Naive thymus-derived CD8-positive, alpha-beta T cell (primary cell): ENCODE data around the gene XXYLT1. TPM values are rescaled to one million over a fixed set of nuclear protein-coding genes. Genes with fewer than 3 reads are reported as not detected.

ENCODE experiments used
- ATAC-seq, 2 donors: fragments of 150-1000 bp; cut with Tn5 transposase in 1 of 2; sonication (Bioruptor Pico), chemical (Tn5 transposase) in 1 of 2; 1 replicate in 1 of 2; 2 replicates in 1 of 2; pipeline ENCODE4 v1.10.0; 2021; ENCODE audit warnings: mild to moderate bottlenecking in 2 of 2, moderate library complexity in 2 of 2
- POLR2A ChIA-PET: fragments of 350-600 bp; sonication (Branson Sonifier 250); formaldehyde crosslinking; loops from one replicate; lab custom pipeline; 2021; ENCODE audit warnings: antibody characterized with exemption; lab: Charles Lee
- DNase-seq, 10 donors: peaks; one replicate each; pipeline versions ENCODE4 v3.0.0 to v3.0.0-alpha.2; 2020 to 2022
- H3K27ac Mint-ChIP-seq, 10 donors: one replicate each; pipeline ENCODE4 v1.8.0; 2020 to 2022; ENCODE audit warnings: mild to moderate bottlenecking in 10 of 10, mixed read lengths in 10 of 10, moderate library complexity in 4 of 10, inconsistent platforms in 1 of 10
- H3K27me3 Mint-ChIP-seq, 5 donors: one replicate each; pipeline ENCODE4 v1.8.0; 2021 to 2022; ENCODE audit warnings: mixed read lengths in 5 of 5
- H3K36me3 Mint-ChIP-seq, 3 donors: one replicate each; pipeline ENCODE4 v1.8.0; 2020 to 2022; ENCODE audit warnings: mixed read lengths in 3 of 3, mild to moderate bottlenecking in 2 of 3, inconsistent platforms in 1 of 3
- H3K4me1 Mint-ChIP-seq, 4 donors: one replicate each; pipeline ENCODE4 v1.8.0; 2021 to 2022; ENCODE audit warnings: mixed read lengths in 4 of 4
- H3K4me3 Mint-ChIP-seq, 10 donors: one replicate each; pipeline ENCODE4 v1.8.0; 2020 to 2022; ENCODE audit warnings: mild to moderate bottlenecking in 10 of 10, mixed read lengths in 10 of 10, moderate library complexity in 6 of 10, inconsistent platforms in 1 of 10
- H3K9me3 Mint-ChIP-seq, 9 donors: one replicate each; pipeline ENCODE4 v1.8.0; 2020 to 2022; ENCODE audit warnings: mixed read lengths in 9 of 9, mild to moderate bottlenecking in 3 of 9, inconsistent platforms in 1 of 9, moderate library complexity in 1 of 9
- polyA plus RNA-seq, 3 donors: library from polyadenylated mRNA; unstranded; fragments of 300-500 nt; fragmentation: Illumina TruSeq; gene quantifications; one replicate each; pipeline ENCODE4 v1.2.3, GENCODE V29; 2021
- total RNA-seq, 8 experiments: library from RNA in 2 of 8; stranded (reverse) in 2 of 8; gene quantifications; one replicate each; pipeline ENCODE4 v1.2.3 and lab custom pipeline; 2021 to 2026

XXYLT1 gene
- total and polyA plus RNA-seq, 5 experiments from 2014 or later: 5.4 to 8.3 (median 6.3) TPM

- no peaks in the 10 kb centered on the region for H3K27me3 Mint-ChIP-seq
- H3K9me3 Mint-ChIP-seq: no peaks in the 10 kb centered on the region
- H3K36me3 Mint-ChIP-seq: peaks cover 0 to 19% (median 5%) of the 10 kb centered on the region in 3 donors
- POLR2A ChIA-PET: no interaction called here
- H3K4me3 Mint-ChIP-seq: no peak overlapping the region
- no peak for DNase-seq
- ATAC-seq: no peak
- peak overlapping the region in 1 of 10 donors; percentile 56 for H3K27ac Mint-ChIP-seq
- H3K4me1 Mint-ChIP-seq: peaks cover 27 to 44% (median 31%) of the 10 kb centered on the region in 4 donors
Measured at GRCh38 chr3:195181113-195181498, 89.9 kb downstream of the XXYLT1 start.

- peaks cover 22 to 39% (median 26%) of the 10 kb centered on the region in 4 donors for H3K4me1 Mint-ChIP-seq
- no peaks in the 10 kb centered on the region for H3K27me3 Mint-ChIP-seq
- no peaks in the 10 kb centered on the region for H3K9me3 Mint-ChIP-seq
- ATAC-seq: no peak
- no peak for DNase-seq
- POLR2A ChIA-PET: no interaction called here
- H3K36me3 Mint-ChIP-seq: peaks cover 0 to 18% (median 9%) of the 10 kb centered on the region in 3 donors
- no peak overlapping the region for H3K27ac Mint-ChIP-seq
- H3K4me3 Mint-ChIP-seq: no peak overlapping the region
Measured at GRCh38 chr3:195180490-195181112, 90.4 kb downstream of the XXYLT1 start.

GRCh38 chr3:195179776-195180489, 91.0 kb downstream of the XXYLT1 start:
- H3K4me3 Mint-ChIP-seq: no peak overlapping the region
- POLR2A ChIA-PET: no interaction called here
- peak overlapping the region in 1 of 10 donors; percentile 3 for H3K27ac Mint-ChIP-seq

GRCh38 chr3:195178124-195178910, 92.6 kb downstream of the XXYLT1 start:
- H3K4me3 Mint-ChIP-seq: peak overlapping the region in 1 of 10 donors; percentile 0
- H3K4me1 Mint-ChIP-seq: peaks cover 16 to 31% (median 21%) of the 10 kb centered on the region in 4 donors
- POLR2A ChIA-PET: interaction anchor here (0.6 kb wide), 1 partner anchor 283 kb away, joined by 3 read pairs; no protein-coding TSS in a partner anchor
- H3K27me3 Mint-ChIP-seq: no peaks in the 10 kb centered on the region
- peaks cover 0 to 21% (median 17%) of the 10 kb centered on the region in 3 donors for H3K36me3 Mint-ChIP-seq
- DNase-seq: no peak
- H3K9me3 Mint-ChIP-seq: no peaks in the 10 kb centered on the region
- ATAC-seq: no peak
- H3K27ac Mint-ChIP-seq: peak overlapping the region in 4 of 10 donors; percentile 11 to 63 (median 30)

More at GRCh38 chr3:195179776-195180489, 91.0 kb downstream of the XXYLT1 start:
- ATAC-seq (no peak), DNase-seq (no peak)
- H3K9me3 Mint-ChIP-seq: no peaks in the 10 kb centered on the region
- peaks cover 0 to 24% (median 14%) of the 10 kb centered on the region in 3 donors for H3K36me3 Mint-ChIP-seq
- peaks cover 21 to 35% (median 25%) of the 10 kb centered on the region in 4 donors for H3K4me1 Mint-ChIP-seq
- no peaks in the 10 kb centered on the region for H3K27me3 Mint-ChIP-seq

GRCh38 chr3:195177422-195178123, 93.4 kb downstream of the XXYLT1 start:
- H3K27me3 Mint-ChIP-seq: no peaks in the 10 kb centered on the region
- peaks cover 0 to 17% (median 13%) of the 10 kb centered on the region in 3 donors for H3K36me3 Mint-ChIP-seq
- peaks cover 18 to 28% (median 19%) of the 10 kb centered on the region in 4 donors for H3K4me1 Mint-ChIP-seq
- no peak overlapping the region for H3K27ac Mint-ChIP-seq
- POLR2A ChIA-PET: no interaction called here
- no peak for ATAC-seq
- no peak overlapping the region for H3K4me3 Mint-ChIP-seq
- DNase-seq: no peak
- H3K9me3 Mint-ChIP-seq: no peaks in the 10 kb centered on the region

GRCh38 chr3:195176776-195177175, 94.2 kb downstream of the XXYLT1 start:
- Mint-ChIP-seq H3K27me3 (no peaks in the 10 kb centered on the region), H3K9me3 (no peaks in the 10 kb centered on the region), H3K4me3 (no peak overlapping the region), H3K4me1 (peaks cover 13 to 23% (median 19%) of the 10 kb centered on the region in 4 donors), H3K27ac (no peak overlapping the region), H3K36me3 (peaks cover 0 to 20% (median 13%) of the 10 kb centered on the region in 3 donors)
- no peak for DNase-seq
- POLR2A ChIA-PET: no interaction called here
- ATAC-seq: no peak

- Mint-ChIP-seq H3K36me3 (peaks cover 0 to 20% (median 13%) of the 10 kb centered on the region in 3 donors), H3K27ac (peak overlapping the region in 1 of 10 donors; percentile 40), H3K4me3 (peak overlapping the region in 1 of 10 donors; percentile 24), H3K4me1 (peaks cover 11 to 23% (median 18%) of the 10 kb centered on the region in 4 donors), H3K27me3 (no peaks in the 10 kb centered on the region), H3K9me3 (no peaks in the 10 kb centered on the region)
- POLR2A ChIA-PET: no interaction called here
- no peak for ATAC-seq
- no peak for DNase-seq
Measured at GRCh38 chr3:195175476-195176337, 95.3 kb downstream of the XXYLT1 start.

- POLR2A ChIA-PET: no interaction called here
- Mint-ChIP-seq H3K27ac (peak overlapping the region in 1 of 10 donors; percentile 74), H3K36me3 (peaks cover 0 to 20% (median 13%) of the 10 kb centered on the region in 3 donors), H3K9me3 (no peaks in the 10 kb centered on the region), H3K4me3 (peak overlapping the region in 1 of 10 donors; percentile 48), H3K4me1 (peaks cover 11 to 23% (median 18%) of the 10 kb centered on the region in 4 donors), H3K27me3 (no peaks in the 10 kb centered on the region)
- no peak for ATAC-seq
- no peak for DNase-seq
Measured at GRCh38 chr3:195175076-195175475, 95.9 kb downstream of the XXYLT1 start.

- Mint-ChIP-seq H3K4me1 (peaks cover 8 to 20% (median 16%) of the 10 kb centered on the region in 4 donors), H3K27ac (no peak overlapping the region)
Measured at GRCh38 chr3:195173657-195174056, 97.3 kb downstream of the XXYLT1 start.

GRCh38 chr3:195172896-195173295, 98.1 kb downstream of the XXYLT1 start:
- Mint-ChIP-seq H3K27me3 (no peaks in the 10 kb centered on the region), H3K4me3 (no peak overlapping the region), H3K27ac (no peak overlapping the region), H3K9me3 (no peaks in the 10 kb centered on the region), H3K36me3 (peaks cover 0 to 12% (median 10%) of the 10 kb centered on the region in 3 donors), H3K4me1 (peaks cover under 1 to 13% (median 10%) of the 10 kb centered on the region in 4 donors)
- POLR2A ChIA-PET: no interaction called here
- no peak for DNase-seq
- ATAC-seq: no peak

More at GRCh38 chr3:195173657-195174056, 97.3 kb downstream of the XXYLT1 start:
- Mint-ChIP-seq H3K4me3 (no peak overlapping the region), H3K9me3 (no peaks in the 10 kb centered on the region), H3K27me3 (no peaks in the 10 kb centered on the region), H3K36me3 (peaks cover 0 to 16% (median 12%) of the 10 kb centered on the region in 3 donors)
- ATAC-seq (no peak), DNase-seq (no peak)
- POLR2A ChIA-PET: interaction anchor here (0.6 kb wide), 1 partner anchor 136 kb away, joined by 3 read pairs; no protein-coding TSS in a partner anchor

- ATAC-seq: no peak
- H3K27ac Mint-ChIP-seq: peak overlapping the region in 1 of 10 donors; percentile 35
- DNase-seq: no peak
- no peak overlapping the region for H3K4me3 Mint-ChIP-seq
- POLR2A ChIA-PET: no interaction called here
- H3K36me3 Mint-ChIP-seq: peaks cover 0 to 12% (median 10%) of the 10 kb centered on the region in 3 donors
- H3K4me1 Mint-ChIP-seq: peaks cover 0 to 10% (median 7%) of the 10 kb centered on the region in 4 donors
- H3K9me3 Mint-ChIP-seq: no peaks in the 10 kb centered on the region
- H3K27me3 Mint-ChIP-seq: no peaks in the 10 kb centered on the region
Measured at GRCh38 chr3:195172039-195172684, 98.8 kb downstream of the XXYLT1 start.
